ENCODE data around the gene MAPK14.

MAPK14 gene

DNA sequence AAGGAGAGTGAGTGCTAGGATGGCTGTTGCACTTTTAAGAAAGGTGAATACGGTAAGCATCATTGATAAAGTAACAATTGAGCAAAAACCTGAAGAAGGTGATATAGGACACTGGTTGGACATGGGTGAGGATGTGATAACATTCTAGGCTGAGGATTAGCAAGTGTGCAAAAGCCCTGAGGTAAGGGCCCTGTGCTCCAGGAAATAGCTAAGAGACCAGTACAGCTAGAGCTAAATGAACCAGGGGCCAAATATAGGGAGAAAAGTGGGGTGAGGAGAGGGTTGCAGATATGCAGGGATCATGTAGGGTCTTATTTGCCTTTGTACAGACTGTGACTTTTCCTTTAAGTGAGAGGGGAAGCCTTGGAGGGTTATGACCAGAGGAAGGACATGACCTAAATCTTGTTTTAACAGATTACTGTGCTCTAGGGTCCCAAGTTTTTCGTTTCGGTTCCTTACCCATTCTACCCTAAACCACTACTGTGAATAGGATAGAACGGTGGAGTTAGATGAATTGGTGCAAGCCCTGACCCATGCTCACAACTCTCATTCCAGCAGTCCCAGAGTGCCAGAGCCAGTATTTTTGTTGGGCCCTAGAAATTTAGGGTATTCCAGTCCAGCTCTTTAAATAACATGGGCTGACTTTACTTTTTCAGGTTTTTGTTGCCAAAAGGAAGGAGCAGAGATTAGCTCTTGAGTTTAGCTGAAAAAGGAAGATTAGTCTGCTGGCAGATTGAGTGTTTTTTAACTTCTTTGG, 10.7 kb downstream of the MAPK14 start:
- no peak for DNase-seq

DNA sequence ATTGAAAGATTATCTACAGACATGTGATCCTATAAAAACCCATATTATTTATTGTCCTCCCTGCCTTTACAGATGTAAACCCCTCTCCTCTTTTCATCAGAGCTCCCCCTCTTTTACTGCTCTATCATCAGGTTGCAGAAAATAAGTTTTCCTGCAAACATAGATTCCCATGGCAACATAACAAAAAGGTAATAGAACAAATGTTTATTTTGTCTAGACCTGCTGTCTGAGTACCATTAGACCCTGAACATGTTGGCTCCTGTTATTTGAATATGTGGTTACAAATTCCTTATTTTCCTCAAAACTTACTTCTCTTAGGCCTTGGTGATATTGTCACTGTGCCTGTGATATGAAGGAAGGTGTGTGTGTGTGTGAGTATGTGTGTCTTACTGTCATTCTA, 11.5 kb downstream of the MAPK14 start:
- no peak for DNase-seq

DNA sequence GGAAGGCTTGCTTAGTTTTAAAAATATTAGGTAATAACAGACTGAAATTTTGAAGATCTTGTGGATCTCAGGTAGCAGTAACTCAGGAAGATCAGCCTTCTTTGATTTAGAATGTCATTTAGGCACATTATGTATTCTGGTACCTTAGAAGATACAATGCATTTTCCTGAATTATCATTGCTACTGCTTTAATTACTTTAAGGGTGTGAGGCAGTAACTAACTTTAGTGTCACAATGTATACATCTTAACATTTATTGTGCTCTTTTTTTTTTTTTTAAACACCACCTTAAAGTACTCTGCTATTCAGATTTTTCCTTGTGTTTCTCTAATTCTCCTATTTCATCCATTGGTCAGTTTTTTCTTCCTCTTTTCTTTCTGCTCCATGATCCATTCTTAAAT, 13.3 kb downstream of the MAPK14 start:
- no peak for DNase-seq

DNA sequence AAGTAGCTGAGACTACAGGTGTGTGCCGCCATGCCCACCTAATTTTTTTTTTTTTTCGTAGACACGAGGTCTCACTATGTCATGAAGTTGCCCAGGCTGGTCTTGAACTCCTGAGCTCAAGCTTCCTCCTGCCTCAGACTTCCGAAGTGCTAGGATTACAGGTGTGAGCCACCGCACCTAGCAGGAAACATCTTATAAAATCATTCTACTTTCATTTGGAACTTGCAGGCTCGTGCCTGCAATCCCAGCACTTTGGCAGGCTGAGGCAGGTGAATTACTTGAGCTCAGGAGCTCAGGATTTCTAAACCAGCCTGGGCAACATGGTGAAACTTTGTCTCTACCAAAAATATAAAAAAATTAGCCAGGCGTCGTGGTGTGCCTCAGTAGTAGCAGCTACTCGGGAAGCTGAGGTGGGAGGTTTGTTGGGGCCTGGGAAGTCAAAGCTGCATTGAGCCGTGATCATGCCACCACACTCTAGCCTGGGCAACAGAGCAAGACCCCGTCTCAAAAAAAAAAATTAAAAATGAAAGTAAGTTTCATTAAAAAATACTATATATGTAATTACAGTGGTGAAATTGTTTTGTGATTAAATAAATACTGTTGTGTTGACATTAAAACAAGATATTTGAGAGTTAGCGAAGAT, 15.1 kb downstream of the MAPK14 start:
- no peak for DNase-seq

DNA sequence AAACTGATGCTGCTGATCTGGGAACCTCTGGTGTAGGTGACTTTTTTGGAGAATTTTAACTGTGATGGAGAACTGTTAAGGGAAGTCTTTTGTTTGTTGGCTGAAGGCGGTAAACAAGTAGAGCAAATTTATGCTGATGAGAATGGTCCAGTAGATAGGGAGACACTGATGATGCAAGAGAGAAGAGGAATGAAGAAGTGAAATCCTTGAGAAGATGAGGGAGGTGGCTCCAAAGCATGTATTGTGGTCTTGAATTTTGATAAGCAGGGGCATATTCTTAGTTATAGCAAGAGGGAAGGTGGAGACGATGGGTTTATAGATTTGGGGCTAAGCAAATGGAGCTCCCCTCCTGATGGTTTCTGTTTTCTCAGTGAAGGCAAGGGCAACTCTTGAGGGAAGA, 22.0 kb downstream of the MAPK14 start:
- no peak for DNase-seq

DNA sequence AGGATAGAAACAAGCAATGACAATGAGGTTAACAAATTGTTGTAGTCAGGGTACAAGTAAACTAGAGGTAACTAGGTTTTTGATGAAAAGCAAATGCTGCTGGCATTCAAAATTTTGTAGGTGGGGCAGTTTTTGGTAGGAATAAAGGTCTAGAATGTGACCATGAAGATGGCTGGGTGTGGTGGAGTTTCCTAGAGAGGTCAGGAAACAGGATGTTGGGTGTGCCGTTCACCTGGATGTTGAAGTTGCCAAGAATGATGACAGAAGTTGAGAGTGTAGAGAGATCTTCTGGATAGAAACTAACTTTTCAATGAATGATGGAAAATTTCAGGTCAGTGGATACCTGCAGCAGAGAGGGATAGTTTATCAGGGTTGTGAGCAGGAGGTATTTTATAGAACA, 22.7 kb downstream of the MAPK14 start:
- DNase-seq, result no peak

DNA sequence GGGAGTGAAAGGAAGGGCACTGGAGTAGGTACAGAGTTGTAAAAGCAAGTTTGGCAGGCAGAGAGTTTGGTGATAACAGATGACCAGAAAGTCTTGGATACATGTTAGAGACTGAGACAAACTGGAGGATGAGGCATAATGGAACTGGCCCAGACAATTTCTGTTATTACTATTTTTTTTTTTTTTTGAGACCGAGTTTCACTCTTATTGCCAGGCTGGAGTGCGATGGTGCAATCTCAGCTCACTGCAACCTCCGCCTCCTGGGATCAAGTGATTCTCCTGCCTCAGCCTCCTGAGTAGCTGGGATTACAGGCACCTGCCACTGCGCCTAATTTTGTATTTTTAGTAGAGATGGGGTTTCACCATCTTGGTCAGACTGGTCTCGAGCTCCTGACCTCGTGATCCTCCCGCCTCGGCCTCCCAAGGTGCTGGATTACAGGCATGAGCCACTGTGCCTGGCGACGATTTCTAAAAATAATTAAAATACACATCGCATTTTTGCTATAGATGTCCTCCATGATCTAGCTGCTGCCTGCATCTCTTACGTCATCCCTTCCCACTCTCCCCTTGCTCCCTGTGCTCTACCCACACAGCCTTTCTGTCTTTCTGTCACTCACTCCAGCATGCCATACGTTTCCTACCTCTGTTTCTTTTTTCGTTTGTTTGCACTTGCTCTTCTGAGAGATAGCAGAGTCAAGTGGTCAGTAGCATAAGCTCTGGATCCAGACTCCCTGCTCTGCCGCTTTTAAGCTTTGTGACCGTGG, 23.5 kb downstream of the MAPK14 start:
- no peak for DNase-seq

DNA sequence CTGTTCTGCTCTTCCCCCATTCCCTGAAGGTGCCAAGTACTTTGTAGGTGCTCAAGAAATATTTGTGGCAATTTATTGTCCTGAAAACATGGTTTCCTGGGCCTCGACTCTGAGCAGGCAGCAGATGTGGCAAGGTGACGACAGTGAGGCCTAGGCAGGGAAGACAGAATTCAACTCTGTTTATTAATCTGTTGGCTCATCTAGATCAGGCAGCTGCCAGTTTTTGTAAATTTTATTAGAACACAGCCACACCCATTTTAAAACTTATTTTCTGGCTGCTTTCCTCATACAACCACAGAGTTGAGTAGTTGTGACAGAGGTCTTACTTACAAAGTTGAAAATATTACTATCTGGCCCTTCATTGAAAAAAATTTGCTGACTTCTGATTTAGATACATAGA, 24.5 kb downstream of the MAPK14 start:
- no peak for DNase-seq

DNA sequence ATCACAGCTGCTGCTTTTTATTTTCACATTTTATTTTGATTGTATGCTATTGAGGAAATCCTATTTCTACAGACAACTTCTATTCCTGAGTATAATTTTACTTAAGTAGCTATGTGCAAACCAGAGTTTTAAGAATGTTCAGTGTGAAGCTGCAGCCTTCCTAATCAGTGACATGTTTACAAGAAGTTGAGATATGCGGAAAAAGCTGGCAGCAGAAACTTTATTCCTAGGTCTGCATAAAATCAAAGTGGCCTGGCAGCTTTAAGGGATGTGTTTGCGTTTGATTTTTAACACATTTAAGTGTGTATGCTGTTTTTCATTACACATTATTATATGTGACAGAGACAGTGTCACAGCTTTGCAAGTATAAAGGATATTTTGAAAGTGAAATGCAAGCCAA, 26.3 kb downstream of the MAPK14 start:
- DNase-seq, result no peak

DNA sequence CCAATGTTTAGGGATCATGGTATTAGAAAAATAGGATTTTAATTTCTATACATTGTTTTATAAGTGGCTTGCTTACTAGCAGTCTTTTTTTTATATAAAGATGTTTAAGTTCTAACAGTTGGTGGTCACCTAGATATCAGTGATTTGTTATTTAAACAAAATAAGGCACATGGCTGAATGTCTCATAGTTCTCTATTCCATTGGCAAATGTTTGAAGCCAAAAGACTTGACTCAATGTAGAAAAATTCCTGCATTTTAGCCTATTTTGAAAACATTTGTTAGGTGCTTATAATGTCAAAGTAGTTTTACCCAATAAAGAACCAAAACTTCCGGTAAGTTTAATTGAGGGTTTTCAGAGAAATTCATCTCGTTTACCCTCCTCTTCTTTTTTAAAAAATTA, 26.8 kb downstream of the MAPK14 start:
- DNase-seq, result no peak

DNA sequence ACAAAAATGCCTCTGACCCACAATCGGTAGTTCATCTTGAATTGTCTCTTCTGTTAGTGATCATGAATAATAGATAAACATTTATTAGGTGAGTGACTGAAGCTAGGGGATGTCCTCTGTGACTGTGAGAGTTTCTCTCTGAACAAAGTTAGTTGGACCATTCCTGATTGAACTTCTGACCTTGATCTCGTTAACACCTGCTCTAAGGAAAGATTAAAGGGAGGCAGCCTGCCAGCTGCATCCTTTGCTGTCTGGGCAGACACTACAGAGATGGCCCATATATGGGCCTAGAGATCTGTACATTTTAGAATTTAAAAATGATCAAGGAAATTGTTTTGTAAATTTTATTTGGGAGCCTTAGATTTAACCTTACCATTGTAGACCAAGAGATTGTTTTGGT, 27.3 kb downstream of the MAPK14 start:
- DNase-seq, result no peak

DNA sequence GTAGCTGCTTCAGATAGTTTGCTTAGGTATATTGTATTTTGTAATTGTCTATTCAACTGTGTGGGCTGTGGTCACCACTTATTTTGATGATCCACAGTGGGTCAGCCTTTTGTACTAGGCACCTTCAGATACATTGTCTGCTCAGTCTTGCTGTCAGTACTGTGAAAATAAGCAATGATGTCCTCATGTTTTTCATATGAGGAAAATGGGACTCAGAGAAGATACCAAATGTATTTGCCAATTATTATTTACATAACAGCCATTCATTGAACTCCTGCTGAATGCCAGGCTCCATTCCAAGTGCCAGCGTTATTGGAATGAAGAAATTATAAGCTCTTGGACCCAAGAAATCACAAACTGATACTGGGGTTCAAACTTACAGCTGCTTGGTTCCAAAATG, 28.6 kb downstream of the MAPK14 start:
- DNase-seq, result no peak

DNA sequence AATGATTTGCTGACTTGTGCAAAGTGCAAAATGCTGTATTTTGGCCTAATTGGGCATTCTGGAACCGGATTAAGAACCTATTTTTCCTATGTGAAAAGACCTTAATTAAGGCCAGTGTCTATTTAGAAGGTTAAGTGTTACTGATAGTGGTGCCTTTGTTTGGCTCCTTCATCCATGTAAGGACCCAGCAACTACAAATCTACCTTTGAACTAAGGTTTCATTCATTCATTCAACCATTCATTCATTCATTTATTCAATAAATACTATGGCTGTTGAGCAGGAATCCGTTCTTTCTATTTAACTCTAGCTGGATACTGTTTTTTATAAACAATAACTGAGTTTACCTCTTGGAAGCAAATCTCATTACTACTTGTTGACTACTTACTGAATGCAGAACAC, 33.6 kb downstream of the MAPK14 start:
- no peak for DNase-seq

DNA sequence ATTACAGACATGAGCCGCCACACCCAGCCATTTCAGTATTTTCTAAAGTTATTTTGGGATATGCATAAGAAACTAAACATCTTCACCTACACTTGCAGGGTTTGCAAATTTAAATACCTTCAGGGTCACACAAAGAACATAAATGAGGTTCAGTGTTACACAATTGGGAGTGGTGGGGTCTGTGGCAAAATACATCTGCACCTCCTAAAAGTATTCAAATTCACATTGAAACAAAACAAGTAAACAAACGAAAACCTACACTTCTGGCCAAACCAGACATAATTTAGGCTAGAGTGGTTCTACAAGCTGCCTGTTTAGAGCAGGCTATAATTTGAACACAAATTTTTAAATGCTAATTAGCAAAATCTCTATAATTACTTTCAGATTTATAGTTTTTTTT, 34.6 kb downstream of the MAPK14 start:
- no peak for DNase-seq

DNA sequence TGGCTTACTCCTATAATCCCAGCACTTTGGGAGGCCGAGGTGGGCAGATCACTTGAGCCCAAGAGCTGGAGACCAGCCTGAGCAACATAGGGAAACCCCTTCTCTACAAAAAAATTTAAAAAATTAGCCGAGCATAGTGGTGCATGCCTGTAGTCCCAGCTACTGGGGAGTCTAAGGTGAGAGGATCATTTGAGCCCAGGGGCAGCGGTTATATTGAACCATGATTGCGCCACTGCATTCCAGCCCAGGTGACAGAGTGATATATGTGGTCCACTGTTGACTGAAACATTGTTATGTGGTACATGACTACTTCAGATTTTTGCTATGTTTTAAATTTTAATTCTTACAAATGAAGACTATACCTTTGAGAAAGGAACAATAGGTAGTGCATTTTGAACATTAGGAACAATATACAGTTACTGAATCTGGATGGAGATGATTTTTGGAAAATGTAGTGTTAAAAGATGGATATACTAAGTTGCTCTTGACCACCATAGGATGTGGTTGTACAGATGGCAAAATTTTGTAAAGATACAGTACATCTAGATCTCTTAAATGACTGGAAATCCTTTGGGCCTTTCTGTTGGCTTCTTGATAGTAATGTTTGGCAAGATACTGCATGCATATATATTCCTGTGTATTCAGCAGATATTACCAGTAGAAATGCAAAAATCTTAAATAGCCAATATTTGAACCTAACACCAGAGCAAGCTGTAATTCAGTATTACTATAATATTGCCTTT, 35.9 kb downstream of the MAPK14 start:
- DNase-seq, result no peak

DNA sequence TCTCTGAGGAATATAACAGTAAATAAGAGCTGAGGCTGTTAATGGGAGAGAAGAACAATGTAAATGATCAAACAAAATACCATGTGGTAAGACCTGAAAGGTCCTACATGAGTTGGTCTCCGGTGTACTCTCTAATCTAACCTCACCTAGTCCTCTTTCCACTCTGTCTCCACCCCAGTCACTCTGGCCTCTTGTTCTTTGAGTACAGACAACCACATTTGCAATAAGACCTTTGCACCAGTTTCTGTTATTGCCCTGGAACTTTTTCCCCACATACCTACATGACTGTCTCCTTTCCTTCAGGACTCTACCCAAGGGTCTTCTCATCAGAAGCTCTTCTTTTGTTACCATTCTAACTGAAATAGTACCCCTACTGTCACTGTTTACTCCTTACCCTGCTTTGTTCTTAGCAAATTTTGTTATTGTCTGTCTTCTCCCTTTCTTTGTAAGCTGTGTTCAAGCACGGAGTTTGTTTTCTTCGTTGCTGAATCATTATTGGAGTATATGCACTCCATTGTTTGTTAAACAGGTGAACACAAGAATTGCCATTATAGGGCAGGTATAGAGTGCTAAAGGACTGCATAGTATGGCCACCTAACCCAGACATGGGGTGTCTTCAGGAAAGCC, 37.3 kb downstream of the MAPK14 start:
- no peak for DNase-seq

DNA sequence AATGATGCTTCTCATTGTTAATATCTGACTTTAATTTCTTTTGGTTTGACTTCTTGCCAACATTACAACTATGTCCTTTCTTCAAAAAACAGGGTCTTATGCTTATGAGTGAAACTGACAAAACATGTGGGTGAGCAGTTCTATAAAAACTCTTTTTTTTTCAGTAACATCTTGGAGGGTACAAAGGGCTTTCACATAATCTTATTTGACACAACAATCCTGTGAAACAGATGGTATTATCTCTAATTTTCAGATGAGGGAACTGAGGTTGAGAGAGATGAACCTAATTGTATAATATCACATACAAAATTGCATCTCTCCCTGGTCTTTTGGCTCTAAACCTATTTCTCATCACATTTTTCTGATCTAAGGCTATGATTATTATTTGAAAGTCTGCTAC, 38.3 kb downstream of the MAPK14 start:
- DNase-seq, result no peak

DNA sequence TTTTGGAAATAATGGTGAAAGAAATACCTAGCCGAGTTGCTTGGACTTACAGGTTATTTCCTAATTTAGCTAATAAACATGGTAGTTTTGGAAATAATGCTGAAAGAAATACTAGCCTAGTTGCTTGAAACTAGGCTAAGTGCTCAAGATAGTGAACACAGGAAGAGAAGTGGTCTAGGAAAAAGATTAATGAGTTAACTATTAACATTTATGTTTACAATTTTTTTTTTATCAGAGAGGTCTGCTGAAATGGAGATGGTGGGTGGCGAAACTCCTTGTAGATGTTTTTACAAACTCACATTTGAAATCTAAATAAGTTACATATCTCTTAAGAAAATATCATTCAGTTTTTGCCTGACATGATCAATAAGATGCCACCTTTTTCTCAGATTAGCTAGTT, 39.2 kb downstream of the MAPK14 start:
- no peak for DNase-seq

DNA sequence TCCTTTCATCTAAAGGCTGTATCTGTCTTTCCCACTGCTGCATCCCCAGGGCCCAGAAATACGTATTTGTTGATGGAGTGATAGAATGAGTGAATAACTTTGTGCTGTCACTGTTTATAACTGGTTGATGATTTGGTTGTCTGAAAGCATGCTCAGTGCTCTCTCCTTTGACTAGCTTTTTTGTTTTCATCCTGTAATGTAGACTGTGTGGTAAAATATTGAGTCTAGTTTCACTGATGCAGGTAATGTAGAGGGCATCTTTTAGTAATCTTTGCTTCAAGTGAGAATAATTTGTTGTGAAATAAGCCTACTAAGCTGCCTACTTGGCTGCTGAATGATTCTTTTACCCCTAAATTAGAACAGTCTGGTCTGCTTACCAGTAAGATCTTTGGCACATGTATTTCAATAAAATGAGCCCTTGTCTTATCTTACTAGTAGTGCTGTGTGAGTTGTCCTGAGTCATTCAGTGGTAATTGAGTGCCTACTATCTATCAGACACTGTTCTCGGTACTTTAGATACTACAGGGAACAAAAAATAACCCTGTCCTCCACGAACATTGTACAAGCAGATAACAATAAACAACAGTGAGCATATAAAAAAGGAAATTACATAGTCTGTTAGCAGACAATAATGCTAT, 39.9 kb downstream of the MAPK14 start:
- DNase-seq, result no peak

DNA sequence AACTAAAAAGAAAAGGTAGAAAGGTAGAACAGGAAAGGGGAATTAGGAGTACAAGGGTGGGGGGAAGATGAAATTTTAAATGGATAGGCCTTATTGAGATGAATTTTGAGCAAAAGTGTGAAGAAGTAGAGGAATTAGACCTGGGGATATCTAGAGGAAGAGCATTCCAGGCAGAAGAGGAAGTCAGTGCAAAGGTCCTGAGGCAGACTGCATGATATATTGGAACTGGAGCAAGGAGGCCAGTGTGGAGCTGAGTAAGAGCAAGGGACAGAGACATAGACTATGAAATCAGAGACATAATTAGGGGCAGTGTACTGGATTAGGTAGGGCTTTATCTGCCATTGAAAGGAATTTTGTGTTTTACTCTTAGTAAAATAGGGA, 40.4 kb downstream of the MAPK14 start:
- no peak for DNase-seq

DNA sequence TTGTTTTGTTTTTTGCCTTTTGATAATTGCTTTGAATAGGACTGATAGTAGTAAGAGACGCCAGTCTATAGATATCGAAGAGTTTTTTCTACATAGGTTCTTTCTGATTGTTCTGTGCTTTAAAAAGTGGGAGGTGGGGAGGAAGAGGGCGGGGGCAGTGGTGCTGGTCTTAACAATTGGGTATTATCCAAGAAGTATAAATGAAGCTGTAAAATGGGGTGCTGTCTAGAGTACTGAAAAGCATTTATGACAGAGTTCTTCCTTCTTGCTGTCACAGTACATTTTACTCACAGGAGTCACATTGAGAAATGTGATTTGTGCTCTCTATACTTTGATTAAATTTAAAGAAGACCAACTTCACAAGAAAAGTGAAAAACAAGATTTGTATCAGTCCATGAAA, 41.0 kb downstream of the MAPK14 start:
- no peak for DNase-seq

DNA sequence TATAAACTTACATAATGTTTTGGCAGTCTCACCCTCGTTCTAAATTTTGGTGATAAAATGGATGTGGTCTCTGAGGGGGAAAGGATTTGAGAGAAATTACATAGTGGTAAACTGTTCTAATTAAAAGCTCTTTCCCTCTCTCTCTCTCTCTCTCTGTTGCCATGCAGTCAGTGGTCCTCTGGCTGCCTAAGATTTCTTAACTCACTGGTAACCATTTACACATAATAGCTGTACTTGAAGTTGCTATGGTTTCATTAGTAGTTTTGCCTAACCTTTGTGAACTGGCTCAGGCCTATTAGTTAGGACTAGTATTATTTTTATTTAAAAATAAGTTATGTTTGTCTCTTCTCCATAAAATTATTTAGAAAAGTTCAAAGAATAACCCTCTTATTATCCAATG, 42.0 kb downstream of the MAPK14 start:
- no peak for DNase-seq

DNA sequence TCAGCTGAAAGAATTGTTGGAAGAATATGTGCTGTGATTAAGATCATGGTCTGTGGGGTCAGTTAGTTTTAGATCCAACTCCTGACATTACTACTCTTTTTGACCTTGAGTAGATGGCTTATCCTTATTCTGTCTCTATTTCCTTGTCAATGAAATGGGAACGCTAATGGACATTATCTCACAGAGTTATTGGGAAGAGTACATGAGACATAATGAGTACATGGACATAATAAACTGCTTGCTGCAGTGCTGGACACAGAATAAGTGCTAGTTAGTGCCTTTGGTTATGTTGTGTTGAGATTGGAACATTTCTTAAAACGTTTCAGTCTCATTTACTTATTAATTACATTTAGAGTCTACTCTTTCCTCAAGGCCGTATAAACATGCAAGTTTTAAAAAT, 42.6 kb downstream of the MAPK14 start:
- DNase-seq, result no peak

All from NK-92 treated with Interleukin-12 subunit alpha and Interleukin-12 subunit beta, amount 100 ng/mL, for 24 hours (cell line).